Natural killer cell (primary cell): ENCODE results near the gene LGR6. TPM values are rescaled to one million over a fixed set of nuclear protein-coding genes. Genes with fewer than 3 reads are reported as not detected.

Source experiments
- ATAC-seq, 3 donors: fragments of 150-1000 bp in 2 of 3; fragments of 200-7000 bp in 1 of 3; cut with Tn5 transposase; 1 replicate in 1 of 3; 2 replicates in 2 of 3; pipeline ENCODE4 v1.10.0; 2021; ENCODE audit warnings: mild to moderate bottlenecking in 2 of 3, moderate library complexity in 2 of 3
- DNase-seq, 2 donors: peaks; one replicate each; pipeline versions ENCODE4 v3.0.0 to v3.0.0-alpha.2; 2013 to 2021; ENCODE audit warnings: mixed read lengths in 1 of 2
- H3K27ac ChIP-seq: one replicate; pipeline ENCODE4 v1.5.1; 2013; ENCODE audit warnings: mild to moderate bottlenecking, low read length
- H3K27me3 ChIP-seq: one replicate; pipeline ENCODE4 v1.6.1; 2013; ENCODE audit warnings: low read length; ENCODE audit not compliant: control insufficient read depth, insufficient read depth
- H3K36me3 ChIP-seq: one replicate; pipeline ENCODE4 v1.6.1; 2013; ENCODE audit warnings: low read length; ENCODE audit not compliant: control insufficient read depth, insufficient read depth
- H3K4me1 ChIP-seq: one replicate; pipeline ENCODE4 v1.6.1; 2013; ENCODE audit warnings: low read length; ENCODE audit not compliant: control insufficient read depth, insufficient read depth
- H3K4me3 ChIP-seq: one replicate; pipeline ENCODE4 v1.5.1; 2013; ENCODE audit warnings: low read length
- H3K9me3 ChIP-seq: one replicate; pipeline ENCODE4 v1.6.1; 2013; ENCODE audit warnings: low read length; ENCODE audit not compliant: control insufficient read depth, insufficient read depth
- H3K27ac Mint-ChIP-seq, 2 donors: one replicate each; pipeline ENCODE4 v1.8.0; 2022; ENCODE audit warnings: mild to moderate bottlenecking in 2 of 2, mixed read lengths in 2 of 2, moderate library complexity in 1 of 2
- H3K27me3 Mint-ChIP-seq, 2 donors: one replicate each; pipeline ENCODE4 v1.8.0; 2022; ENCODE audit warnings: low read depth in 2 of 2, mixed read lengths in 2 of 2
- H3K36me3 Mint-ChIP-seq: one replicate; pipeline ENCODE4 v1.8.0; 2022; ENCODE audit warnings: mixed read lengths
- H3K4me1 Mint-ChIP-seq, 2 donors: one replicate each; pipeline ENCODE4 v1.8.0; 2022; ENCODE audit warnings: mixed read lengths in 2 of 2
- H3K4me3 Mint-ChIP-seq: one replicate; pipeline ENCODE4 v1.8.0; 2022; ENCODE audit warnings: mild to moderate bottlenecking, moderate library complexity, mixed read lengths
- H3K9me3 Mint-ChIP-seq, 2 donors: one replicate each; pipeline ENCODE4 v1.8.0; 2022; ENCODE audit warnings: mixed read lengths in 2 of 2
- WGBS: methylation state at CpG from one replicate; pipeline ENCODE4 v1.1.7; 2013; ENCODE audit warnings: missing lambda C conversion rate; ENCODE audit not compliant: insufficient coverage; 5-methylcytosine and 5-hydroxymethylcytosine counted together
- intact Hi-C: fragments of 100-400 bp; cut with micrococcal nuclease; formaldehyde crosslinking; loops from one replicate; pipeline ENCODE4 v1.14.2; 2022
- total RNA-seq, 4 donors: library from RNA; stranded (reverse); fragments of 120-200 nt in 1 of 4; gene quantifications; one replicate each; pipeline versions ENCODE4 v1.2.3 to v1.2.4, GENCODE V29; 2013 to 2022
- TF ChIP-seq, protein P1 (sequence below): fragments of 200-600 bp; IDR thresholded peaks from one replicate; pipeline ENCODE4 v1.8.0; 2022; ENCODE audit warnings: antibody characterized with exemption

LGR6 gene
- total RNA-seq, 3 donors from 2014 or later (not counting 1 experiment from before 2014, with no cell fraction given), result 58.3 to 65.2 (median 60.9) TPM

- H3K36me3 Mint-ChIP-seq, result no peaks in the 10 kb centered on the region
- H3K9me3 Mint-ChIP-seq, result no peaks in the 10 kb centered on the region
- ATAC-seq (no peak), DNase-seq (no peak)
- H3K27me3 Mint-ChIP-seq, result no peaks in the 10 kb centered on the region
- Histone ChIP-seq H3K36me3 (no peaks in the 10 kb centered on the region), H3K27ac (no peak overlapping the region), H3K4me3 (no peak overlapping the region), H3K4me1 (no peaks in the 10 kb centered on the region), H3K9me3 (no peaks in the 10 kb centered on the region), H3K27me3 (no peaks in the 10 kb centered on the region)
- intact Hi-C loops, result no loop called here
- WGBS, result 90% methylated on average over 1 of the region's 1 CpG
- no peak overlapping the region for H3K27ac Mint-ChIP-seq
- H3K4me1 Mint-ChIP-seq, result peaks cover 0 to 4% of the 10 kb centered on the region in 2 donors
- TF ChIP-seq, protein P1, sequence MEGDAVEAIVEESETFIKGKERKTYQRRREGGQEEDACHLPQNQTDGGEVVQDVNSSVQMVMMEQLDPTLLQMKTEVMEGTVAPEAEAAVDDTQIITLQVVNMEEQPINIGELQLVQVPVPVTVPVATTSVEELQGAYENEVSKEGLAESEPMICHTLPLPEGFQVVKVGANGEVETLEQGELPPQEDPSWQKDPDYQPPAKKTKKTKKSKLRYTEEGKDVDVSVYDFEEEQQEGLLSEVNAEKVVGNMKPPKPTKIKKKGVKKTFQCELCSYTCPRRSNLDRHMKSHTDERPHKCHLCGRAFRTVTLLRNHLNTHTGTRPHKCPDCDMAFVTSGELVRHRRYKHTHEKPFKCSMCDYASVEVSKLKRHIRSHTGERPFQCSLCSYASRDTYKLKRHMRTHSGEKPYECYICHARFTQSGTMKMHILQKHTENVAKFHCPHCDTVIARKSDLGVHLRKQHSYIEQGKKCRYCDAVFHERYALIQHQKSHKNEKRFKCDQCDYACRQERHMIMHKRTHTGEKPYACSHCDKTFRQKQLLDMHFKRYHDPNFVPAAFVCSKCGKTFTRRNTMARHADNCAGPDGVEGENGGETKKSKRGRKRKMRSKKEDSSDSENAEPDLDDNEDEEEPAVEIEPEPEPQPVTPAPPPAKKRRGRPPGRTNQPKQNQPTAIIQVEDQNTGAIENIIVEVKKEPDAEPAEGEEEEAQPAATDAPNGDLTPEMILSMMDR, result no peak
- no peak overlapping the region for H3K4me3 Mint-ChIP-seq
Observed at GRCh38 chr1:202367271-202367670, 173.7 kb downstream of the LGR6 start.

Other genes with a start within 250 kb of the LGR6 start
- gene LMOD1, start 247.3 kb upstream of the LGR6 start, total RNA-seq, result not detected
- 10 to 100 TPM; 48.7 to 53.9 (median 51.8) TPM for gene TIMM17A, start 238.3 kb upstream of the LGR6 start, total RNA-seq
- 10 to 100 TPM; 46.1 to 50.2 (median 47.9) TPM for gene RNPEP, start 211.2 kb upstream of the LGR6 start, total RNA-seq
- gene ELF3, start 183.2 kb upstream of the LGR6 start, total RNA-seq, result 1 to 10 TPM; 1.0 to 3.0 (median 2.0) TPM
- not detected for gene GPR37L1, start 70.9 kb upstream of the LGR6 start, total RNA-seq
- 100 to 1,000 TPM; 109 to 120 (median 109) TPM for gene ARL8A, start 49.1 kb upstream of the LGR6 start, total RNA-seq
- gene PTPN7, start 33.2 kb upstream of the LGR6 start, total RNA-seq, result 100 to 1,000 TPM; 144 to 241 (median 196) TPM
- gene UBE2T, start 148.1 kb downstream of the LGR6 start, total RNA-seq, result 1 to 10 TPM in 2 of 3 donors, under 1 TPM in 1; 0.92 to 2.3 (median 1.3) TPM
- gene PPP1R12B, start 154.9 kb downstream of the LGR6 start, total RNA-seq, result 10 to 100 TPM; 27.8 to 47.5 (median 46.5) TPM